Retinal pigment epithelial cell (primary cell): ENCODE results near the gene R3HDML.

Experiments used
- DNase-seq: peaks from one replicate; pipeline ENCODE4 v3.0.0-alpha.2; 2010; ENCODE audit warnings: low read depth
- H3K4me3 ChIP-seq: 2 replicates; pipeline ENCODE4 v1.5.1; 2011; ENCODE audit warnings: mild to moderate bottlenecking, low read length, control low read depth, moderate library complexity
- TF ChIP-seq, protein P1 (sequence below): conservative IDR thresholded peaks from 2 replicates; pipeline ENCODE4 v1.5.1; 2011; ENCODE audit warnings: low read depth, low read length, control low read depth, inconsistent platforms

R3HDML gene

DNA sequence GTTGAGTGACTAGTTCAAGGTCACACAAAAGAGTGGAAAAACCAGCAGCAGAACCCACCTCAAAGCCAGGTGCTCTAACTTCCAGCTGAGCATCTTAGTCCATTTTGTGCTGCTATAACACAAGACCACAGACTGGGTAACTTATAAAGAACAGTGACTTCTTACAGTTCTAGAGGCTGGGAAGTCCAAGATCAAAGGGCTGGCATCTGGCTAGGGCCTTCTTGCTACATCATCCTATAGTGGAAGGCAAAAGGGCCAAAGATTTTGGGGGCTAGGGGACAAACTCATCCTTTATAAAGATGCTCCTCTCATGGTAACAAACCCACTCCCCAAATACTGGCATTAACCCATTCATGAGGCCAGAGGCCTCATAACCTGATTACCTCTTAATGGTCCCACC is 35.6 kb upstream of the R3HDML start:
- DNase-seq: no peak
- no peak overlapping the region for H3K4me3 ChIP-seq
- TF ChIP-seq, protein P1, sequence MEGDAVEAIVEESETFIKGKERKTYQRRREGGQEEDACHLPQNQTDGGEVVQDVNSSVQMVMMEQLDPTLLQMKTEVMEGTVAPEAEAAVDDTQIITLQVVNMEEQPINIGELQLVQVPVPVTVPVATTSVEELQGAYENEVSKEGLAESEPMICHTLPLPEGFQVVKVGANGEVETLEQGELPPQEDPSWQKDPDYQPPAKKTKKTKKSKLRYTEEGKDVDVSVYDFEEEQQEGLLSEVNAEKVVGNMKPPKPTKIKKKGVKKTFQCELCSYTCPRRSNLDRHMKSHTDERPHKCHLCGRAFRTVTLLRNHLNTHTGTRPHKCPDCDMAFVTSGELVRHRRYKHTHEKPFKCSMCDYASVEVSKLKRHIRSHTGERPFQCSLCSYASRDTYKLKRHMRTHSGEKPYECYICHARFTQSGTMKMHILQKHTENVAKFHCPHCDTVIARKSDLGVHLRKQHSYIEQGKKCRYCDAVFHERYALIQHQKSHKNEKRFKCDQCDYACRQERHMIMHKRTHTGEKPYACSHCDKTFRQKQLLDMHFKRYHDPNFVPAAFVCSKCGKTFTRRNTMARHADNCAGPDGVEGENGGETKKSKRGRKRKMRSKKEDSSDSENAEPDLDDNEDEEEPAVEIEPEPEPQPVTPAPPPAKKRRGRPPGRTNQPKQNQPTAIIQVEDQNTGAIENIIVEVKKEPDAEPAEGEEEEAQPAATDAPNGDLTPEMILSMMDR: no peak

DNA sequence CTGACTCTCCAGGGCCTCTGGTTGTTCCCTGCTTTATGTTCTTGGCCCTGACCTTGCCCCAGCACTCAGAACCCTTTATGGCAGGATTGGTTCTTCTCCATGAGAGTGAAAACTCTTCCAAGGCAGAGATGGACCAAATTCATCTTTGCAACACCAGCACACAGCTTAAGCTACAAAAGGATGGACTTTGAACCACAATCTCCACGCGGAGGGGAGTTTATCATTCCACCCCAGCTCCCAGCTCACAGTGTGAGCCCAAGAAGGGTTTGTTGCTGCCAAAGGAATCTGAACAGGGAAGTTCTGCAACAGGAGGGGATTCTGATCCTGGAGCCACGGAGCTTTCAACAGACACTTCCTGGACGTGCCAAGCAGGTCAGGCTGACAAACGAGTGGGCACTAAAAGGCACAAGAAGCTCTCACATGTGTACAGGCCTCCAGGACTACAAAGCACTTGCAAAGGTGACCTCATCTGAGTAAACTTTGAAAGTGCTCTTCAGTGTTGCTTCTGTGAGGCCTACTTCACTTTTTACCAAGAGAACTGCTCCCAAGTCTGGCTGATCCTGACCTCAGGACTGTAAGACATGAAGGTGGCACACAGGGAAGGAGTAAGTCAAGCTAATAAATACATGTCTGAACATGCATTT is 34.7 kb upstream of the R3HDML start:
- TF ChIP-seq, protein P1: no peak
- no peak overlapping the region for H3K4me3 ChIP-seq

DNA sequence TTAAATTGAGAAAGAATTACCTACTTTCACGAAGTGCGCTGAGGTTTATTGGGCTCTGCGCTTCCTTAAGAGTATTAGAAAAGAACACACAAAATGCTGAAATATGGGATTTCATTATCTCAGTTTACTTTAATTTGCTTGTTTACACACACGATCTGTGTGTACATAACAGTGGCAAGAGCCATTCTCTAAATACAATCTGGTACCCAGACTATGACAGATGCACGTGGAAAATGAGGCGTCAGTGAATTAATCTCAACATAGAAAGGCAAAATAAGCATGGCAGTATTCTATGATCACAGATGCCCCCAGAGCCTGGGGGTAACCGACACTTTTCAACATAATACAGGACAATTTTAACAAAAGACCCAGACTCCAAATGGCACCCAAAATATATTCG is 34.1 kb upstream of the R3HDML start:
- no peak overlapping the region for H3K4me3 ChIP-seq
- TF ChIP-seq, protein P1: no peak
- DNase-seq: no peak

More for the DNA sequence above, 34.7 kb upstream of the R3HDML start:
- no peak for DNase-seq

DNA sequence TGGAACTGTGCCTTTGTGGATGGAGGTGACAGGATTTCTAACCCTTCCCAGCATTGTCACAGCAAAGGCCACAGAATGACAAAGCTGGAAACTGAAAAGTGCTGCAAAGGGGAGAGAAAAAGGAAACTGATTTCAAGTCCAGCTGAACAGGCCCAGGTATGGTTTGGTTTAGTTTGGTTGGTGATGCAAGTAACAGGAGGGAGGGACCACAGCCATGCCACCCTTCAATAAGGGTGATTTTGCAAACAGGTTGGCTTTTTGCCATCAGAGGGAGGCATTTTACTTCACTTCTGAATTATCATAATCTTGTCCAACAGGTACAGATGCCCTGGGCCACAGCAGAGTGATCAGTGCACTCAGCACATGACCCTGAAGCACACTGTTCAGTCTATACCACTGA is 32.5 kb upstream of the R3HDML start:
- DNase-seq: no peak
- TF ChIP-seq, protein P1: no peak
- no peak overlapping the region for H3K4me3 ChIP-seq

DNA sequence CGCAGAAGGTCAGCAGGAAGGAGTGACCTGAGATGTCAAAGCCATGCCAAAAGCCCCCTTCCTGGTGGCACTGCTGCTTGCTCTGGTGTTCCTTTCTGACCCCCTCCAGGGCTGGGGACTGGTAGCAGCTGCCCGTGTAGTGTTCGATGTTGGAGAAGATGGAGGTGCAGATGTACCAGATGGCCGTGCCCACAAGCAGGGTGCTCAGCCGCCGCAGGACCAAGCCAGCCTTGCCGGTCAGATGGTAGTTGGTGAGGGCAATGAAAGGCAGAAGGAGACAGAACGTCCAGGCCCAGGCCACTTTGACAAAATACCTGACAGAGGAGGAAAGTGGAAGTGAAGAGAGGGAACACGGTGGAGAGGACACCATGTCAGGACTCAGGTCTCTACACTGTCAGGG is 29.9 kb upstream of the R3HDML start:
- no peak for DNase-seq
- H3K4me3 ChIP-seq: no peak overlapping the region
- TF ChIP-seq, protein P1: no peak

DNA sequence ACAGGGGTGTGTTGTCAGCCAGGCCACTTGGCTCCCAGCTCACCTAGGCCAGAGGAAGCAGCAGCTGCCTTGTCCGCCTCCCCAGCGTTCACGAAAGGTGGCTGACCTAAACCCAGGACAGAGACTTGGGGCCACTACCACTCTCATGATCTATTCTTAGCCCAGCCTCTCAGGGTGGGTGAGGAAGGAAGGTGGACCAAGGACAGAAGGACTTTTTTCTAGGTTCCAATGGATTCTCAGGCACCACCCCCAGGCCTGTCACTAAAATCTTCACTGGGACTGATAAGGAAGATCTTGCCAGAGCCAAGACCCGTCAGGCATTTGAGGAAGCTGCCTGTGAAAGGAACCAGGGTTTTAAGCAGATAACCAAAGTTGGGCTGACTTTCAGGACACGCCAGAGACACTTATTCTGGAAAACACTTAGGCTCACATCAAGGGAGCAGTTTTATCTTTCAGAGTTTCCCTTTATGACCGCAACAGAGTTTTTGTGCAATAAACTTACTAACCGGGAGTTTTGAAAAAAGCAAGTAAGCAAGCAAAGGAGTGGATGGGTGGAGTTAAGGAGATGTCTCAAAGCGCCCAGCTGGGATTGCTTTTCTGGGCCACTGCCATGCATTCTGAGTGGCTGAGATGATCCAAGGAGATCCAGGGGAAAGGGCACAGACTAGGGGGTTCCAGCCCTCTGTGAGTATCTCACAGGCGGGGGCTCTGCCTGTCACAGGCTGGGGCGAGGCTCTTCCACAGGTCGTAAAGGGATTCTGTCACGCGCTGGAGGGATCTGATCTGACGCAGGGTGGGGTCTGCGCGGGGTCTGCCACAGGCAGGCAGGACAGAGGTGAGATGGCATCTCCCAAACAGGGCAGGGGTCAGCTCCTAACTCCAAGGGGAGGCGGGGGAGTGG is 26.8 kb upstream of the R3HDML start:
- TF ChIP-seq, protein P1: no peak
- DNase-seq: no peak
- H3K4me3 ChIP-seq: peak overlapping the region; percentile 93
